GM19438 (cell line): Measurements from ENCODE around the gene SLC25A47.
"Not testable (repeated sequence)": the region's sequence is repeated elsewhere in the genome, so short reads cannot be mapped to it uniquely, and the experiment has no call there.

Experiments used
- ATAC-seq: cut with Tn5 transposase; IDR thresholded peaks from one replicate; pipeline ENCODE4 v1.9.1; 2021; ENCODE audit warnings: low read depth; ENCODE audit not compliant: unreplicated experiment

SLC25A47 gene

DNA sequence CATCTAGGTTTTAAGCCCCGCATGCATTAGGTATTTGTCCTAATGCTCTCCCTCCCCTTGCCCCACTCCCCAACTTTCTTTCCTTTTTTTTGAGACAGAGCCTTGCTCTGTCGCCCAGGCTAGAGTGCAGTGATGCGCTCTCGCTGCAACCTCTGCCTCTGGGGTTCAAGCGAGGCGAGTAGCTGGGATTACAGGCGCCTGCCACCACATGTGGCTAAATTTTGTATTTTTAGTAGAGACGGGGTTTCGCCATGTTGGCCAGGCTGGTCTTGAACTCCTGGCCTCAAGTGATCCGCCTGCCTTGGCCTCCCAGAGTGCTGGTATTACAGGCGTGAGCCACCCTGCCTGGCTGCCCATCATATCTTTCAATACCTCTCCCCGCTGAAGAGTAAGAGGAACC lies 19.7 kb downstream of the SLC25A47 start:
- not testable (repeated sequence) for ATAC-seq

- not testable (repeated sequence) for ATAC-seq
These were observed 21.5 kb downstream of the SLC25A47 start for GRCh38 chr14:100344657-100345056.

GRCh38 chr14:100345711-100346110 lies 22.6 kb downstream of the SLC25A47 start:
- no peak for ATAC-seq

DNA sequence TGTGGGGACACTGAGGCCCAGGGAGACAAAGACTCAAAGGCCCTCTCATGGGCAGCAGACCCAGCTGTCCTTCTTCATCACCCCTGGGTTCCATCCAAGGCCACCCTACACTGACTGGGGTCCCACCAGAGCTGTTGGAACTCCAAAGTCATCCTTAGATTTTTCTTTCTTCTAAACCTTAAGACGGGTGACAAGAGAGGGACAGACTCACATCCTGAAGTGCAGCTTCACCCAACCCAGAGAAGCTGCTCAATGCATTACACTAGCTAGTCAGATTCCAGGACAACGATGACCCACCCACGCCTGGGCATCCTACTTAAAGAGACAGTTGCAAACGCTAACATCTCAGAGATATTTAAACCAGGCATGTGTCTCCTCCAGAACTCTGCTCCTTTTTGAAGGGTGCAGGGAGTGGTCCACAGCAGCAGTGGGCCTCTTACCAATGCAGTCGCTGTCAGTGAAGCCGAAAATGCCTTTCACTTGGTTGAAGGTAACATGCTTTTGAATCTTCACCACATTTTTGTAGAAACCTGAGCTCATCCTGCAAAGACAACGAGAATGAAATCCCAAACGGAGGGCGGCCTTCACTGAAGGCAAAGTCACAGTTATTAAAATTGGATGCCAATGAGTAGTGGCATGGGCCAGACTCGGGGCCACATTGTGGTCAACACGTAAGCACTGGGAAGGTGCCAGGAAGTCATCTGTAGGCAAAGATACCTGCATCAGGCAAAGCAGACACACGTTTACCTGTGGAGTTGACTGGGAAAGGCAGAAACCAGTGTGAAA lies 23.4 kb downstream of the SLC25A47 start:
- no peak for ATAC-seq

GRCh38 chr14:100348253-100348729 lies 25.2 kb downstream of the SLC25A47 start:
- no peak for ATAC-seq

GRCh38 chr14:100348784-100349685 lies 25.9 kb downstream of the SLC25A47 start:
- no peak for ATAC-seq

DNA sequence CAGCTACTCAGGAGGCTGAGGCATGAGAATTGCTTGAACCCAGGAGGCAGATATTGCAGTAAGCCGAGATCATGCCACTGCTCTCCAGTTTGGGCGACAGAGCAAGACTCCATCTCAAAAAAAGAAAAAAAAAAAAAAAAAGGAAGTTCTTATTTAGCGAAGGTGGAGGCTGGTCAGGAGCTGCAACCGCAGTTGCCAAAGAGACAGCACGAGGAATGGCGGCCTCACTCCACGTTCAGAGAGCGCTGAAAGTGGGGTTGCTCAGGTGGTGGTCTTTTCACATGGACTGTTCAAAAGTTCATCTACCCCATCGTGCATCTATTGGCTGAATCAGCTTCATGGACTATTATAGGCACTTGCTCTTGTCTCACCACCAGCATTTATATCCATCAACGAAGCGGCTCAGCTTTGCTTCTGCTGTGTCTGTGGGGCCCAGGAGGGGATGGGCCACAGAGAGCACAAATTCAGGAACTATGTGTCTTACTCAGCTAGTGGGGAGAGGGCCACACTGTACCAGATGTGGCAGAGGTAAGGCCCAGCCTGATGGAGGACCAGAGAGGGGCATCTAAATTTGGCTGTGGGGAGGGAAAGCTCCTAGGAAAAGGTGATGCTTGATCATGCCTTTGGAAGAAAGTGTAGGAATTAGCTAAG lies 27.3 kb downstream of the SLC25A47 start:
- no peak for ATAC-seq

- ATAC-seq: no peak
These were observed 27.8 kb downstream of the SLC25A47 start for GRCh38 chr14:100350986-100351385.

DNA sequence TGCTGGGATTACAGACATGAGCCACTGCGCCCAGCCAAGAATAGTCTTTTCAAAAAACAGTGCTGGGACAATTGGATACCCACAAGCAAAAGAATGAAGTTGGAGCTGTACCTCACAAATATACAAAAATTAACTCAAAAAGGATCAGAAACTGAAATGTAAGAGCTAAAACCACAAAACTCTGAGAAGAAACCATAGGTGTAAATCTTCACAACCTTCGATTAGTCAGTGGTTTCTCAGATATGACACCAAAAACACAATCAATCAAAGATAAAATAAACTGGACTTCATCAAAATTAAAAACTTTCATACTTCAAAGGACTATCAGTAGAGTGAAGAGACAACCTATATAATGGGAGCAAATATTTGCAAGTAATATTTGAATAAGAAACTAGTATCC lies 35.3 kb downstream of the SLC25A47 start:
- no peak for ATAC-seq

DNA sequence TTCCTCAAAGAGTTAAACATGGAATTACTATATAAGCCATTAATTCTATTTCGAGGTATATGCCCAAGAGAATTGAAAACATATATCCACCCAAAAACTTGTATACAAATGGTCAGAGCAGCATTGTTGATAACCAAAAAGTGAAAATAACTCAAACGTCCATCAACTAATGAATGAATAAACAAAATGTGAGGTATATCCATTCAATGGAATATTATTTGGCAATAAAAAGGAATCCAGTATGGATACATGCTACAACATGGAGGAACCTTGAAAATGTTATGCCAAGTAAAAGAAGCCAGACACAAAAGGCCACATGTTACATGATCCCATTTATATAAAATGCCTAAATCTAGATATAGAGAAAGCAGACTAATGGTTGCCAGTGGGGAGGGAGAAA lies 36.0 kb downstream of the SLC25A47 start:
- no peak for ATAC-seq

DNA sequence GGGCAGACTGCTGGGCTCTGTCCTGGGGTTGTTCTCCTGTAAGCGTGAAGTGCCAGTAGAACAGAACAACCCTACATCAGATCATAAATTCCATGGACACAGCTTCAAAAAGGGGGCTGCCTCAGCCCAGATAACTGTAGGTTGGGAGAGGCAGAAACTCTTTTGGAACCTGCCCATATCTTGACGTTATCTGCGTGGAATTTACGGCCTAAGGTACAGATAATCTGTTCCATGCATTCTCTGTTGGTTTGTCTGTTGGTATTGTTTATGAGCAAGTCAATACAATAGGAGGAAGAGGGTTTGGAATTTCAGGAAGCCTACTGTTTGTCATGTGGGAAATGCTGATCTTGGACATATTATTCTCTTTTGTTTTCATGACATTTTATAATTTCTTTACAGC lies 36.7 kb downstream of the SLC25A47 start:
- ATAC-seq: no peak

GRCh38 chr14:100361626-100362025 lies 38.5 kb downstream of the SLC25A47 start:
- ATAC-seq: no peak

DNA sequence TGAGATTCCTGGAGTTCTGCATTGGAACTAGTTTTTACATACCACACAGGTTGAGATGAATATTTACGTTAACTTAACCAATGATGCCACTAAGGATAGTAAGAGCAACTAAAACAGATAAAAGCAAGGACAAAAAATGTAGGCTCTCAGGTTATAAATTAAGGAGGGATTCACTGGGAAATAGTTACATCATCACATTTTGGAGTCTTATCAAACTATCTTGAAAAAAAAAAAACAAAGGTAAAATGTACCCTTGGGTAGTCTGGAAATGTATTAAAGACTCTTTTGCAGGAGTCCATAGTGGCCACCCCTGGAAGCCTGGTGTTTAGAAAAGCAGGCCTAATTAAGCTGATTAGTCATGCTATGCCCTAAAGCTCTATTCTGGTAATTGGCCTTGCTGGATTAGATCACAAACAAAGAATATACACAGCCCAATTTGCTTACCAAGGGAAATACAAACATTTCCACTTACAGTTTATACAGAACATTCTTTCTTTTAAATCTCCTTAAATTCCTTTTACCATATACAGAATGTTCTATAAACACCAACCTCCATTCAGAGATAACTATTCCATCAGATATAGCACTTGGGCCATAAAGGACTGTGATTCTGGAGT lies 39.3 kb downstream of the SLC25A47 start:
- no peak for ATAC-seq

DNA sequence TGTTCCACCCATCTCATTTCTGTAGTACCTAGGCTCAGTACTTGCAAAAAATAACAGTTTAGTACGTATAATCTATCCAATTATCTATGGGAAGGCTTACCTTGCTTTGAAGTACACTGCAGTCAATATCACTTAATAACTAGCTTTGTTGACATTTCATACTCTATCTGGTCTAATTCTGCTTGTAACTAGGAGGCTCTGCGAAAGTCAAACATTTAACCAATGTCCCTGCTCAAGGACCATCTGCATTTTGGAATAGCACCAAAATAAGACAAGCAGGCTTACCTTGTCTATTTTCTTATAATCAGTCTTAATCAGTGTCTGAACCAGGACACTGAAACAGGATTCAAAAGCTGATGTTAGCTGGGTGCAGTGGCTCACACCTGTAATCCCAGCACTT lies 39.9 kb downstream of the SLC25A47 start:
- ATAC-seq: no peak

- ATAC-seq: no peak
These were observed 41.3 kb downstream of the SLC25A47 start for GRCh38 chr14:100364403-100364802.

DNA sequence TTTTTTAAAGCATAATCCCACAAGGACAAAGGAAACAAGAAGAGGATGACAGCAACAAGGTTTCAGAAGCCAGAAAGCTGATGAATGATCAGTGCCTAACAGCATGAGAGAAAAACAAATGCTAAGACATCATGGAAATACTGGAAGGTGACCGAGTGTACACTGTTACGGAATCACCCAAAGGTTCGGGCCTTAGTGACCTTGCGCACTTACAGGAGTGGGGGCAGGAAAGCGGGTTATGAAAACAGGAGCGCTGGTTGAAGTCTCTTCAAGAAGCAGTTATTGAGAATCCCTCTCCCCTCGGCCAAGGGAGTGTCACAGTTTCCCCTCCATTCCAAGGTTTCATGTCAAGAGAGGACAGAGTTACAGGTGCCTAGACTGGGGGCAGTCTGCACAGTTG lies 42.6 kb downstream of the SLC25A47 start:
- ATAC-seq: no peak

DNA sequence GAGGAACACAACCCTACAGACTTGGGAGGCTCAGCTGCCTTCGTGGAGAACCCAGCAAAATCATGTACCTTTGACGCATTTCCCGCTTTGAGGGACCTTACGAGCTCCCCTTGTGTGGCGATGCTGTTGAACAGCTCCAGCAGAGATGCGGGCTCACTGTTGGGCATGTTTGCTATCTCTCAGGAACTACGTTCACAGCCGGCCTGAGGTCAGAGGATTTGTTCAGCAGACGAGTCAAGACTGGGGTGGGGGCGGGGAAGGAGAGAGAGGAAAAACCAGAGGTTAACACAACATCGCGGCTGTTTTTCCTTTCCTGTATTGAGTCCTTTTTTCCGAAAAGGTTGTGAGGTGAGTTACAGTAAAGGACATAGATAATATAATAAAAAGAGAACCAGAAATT lies 45.9 kb downstream of the SLC25A47 start:
- no peak for ATAC-seq

DNA sequence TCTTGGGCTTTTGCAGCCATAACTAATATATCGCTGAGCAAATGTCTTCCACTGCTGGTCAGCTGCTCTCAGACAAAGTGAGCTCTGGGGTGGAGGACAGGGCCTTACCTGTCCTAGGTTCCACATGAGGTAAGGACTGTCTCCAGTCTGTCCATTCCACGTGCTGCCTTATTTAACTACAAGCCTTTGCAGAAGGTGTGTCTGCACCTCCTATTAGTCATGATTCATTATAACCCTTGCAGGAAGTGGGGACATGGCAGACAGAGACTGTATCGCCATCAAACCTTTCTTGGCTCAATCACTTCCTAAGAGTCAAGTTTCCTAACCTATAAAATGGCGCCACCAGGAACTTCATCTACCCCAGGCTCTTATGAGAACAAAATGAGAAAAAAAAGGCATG lies 46.9 kb downstream of the SLC25A47 start:
- ATAC-seq: no peak

DNA sequence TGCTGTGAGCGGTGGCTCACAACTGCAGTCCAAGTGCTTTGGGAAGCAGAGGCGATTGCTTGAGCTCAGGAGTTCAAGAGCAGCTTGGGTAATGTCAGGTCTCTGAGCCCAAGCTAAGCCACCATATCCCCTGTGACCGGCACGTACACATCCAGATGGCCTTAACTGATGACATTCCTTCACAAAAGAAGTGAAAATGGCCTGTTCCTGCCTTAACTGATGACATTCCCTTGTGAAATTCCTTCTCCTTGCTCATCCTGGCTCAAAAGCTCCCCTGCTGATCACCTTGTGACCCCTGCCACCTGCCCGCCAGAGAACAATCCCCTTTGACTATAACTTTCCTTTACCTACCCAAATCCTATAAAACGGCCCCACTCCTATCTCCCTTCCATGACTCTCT lies 48.6 kb downstream of the SLC25A47 start:
- no peak for ATAC-seq

- no peak for ATAC-seq
These were observed 49.4 kb downstream of the SLC25A47 start for GRCh38 chr14:100372357-100373048.
